Fibroblast of lung (primary cell): ENCODE results near the gene GGCT. TPM values are rescaled to one million over a fixed set of nuclear protein-coding genes. Genes with fewer than 3 reads are reported as not detected.
"Not testable (repeated sequence)": the region's sequence is repeated elsewhere in the genome, so short reads cannot be mapped to it uniquely, and the experiment has no call there.

Source experiments
- DNase-seq, 2 donors: peaks; one replicate each; pipeline versions ENCODE4 v3.0.0 to v3.0.0-alpha.2; 2010; ENCODE audit warnings: low read depth in 2 of 2
- H2AFZ ChIP-seq: 2 replicates; pipeline ENCODE4 v1.5.1; 2012; ENCODE audit warnings: low read length, control low read depth, inconsistent platforms
- H3K27ac ChIP-seq: 2 replicates; pipeline ENCODE4 v1.5.1; 2011; ENCODE audit warnings: low read length, control low read depth; ENCODE audit not compliant: insufficient read depth
- H3K27me3 ChIP-seq: 2 replicates; pipeline ENCODE4 v1.5.1; 2011; ENCODE audit warnings: mild to moderate bottlenecking, low read length; ENCODE audit not compliant: control insufficient read depth, insufficient read depth
- H3K36me3 ChIP-seq: 2 replicates; pipeline ENCODE4 v1.5.1; 2011; ENCODE audit warnings: low read length; ENCODE audit not compliant: control insufficient read depth, insufficient read depth
- H3K4me1 ChIP-seq: 2 replicates; pipeline ENCODE4 v1.5.1; 2011; ENCODE audit warnings: low read length; ENCODE audit not compliant: control insufficient read depth, insufficient read depth; ENCODE audit errors: extremely low read depth
- H3K4me2 ChIP-seq: 2 replicates; pipeline ENCODE4 v1.5.1; 2011; ENCODE audit warnings: low read length, control low read depth; ENCODE audit not compliant: insufficient read depth; ENCODE audit errors: extremely low read depth
- H3K4me3 ChIP-seq, 4 experiments: fragments of 200-600 bp in 1 of 4; sonication (generic) in 1 of 4; replicated peaks in 1 of 4; 2 replicates each; pipeline ENCODE4 v1.5.1; 2011 to 2016; ENCODE audit warnings: low read length in 4 of 4, low read depth in 3 of 4, mild to moderate bottlenecking in 3 of 4, control low read depth in 2 of 4, inconsistent platforms in 1 of 4, mixed read lengths in 1 of 4; ENCODE audit not compliant: insufficient read depth in 1 of 4; ENCODE audit errors: control extremely low read depth in 1 of 4
- H3K79me2 ChIP-seq: 2 replicates; pipeline ENCODE4 v1.5.1; 2012; ENCODE audit warnings: mild to moderate bottlenecking, low read length, inconsistent platforms; ENCODE audit not compliant: control insufficient read depth, insufficient read depth
- H3K9ac ChIP-seq: 2 replicates; pipeline ENCODE4 v1.5.1; 2011; ENCODE audit warnings: mild to moderate bottlenecking, low read length, control low read depth; ENCODE audit not compliant: insufficient read depth
- H3K9me3 ChIP-seq: 2 replicates; pipeline ENCODE4 v1.5.1; 2012; ENCODE audit warnings: low read depth, low read length; ENCODE audit not compliant: control insufficient read depth, insufficient read depth
- H4K20me1 ChIP-seq: 2 replicates; pipeline ENCODE4 v1.5.1; 2011; ENCODE audit warnings: low read length; ENCODE audit not compliant: control insufficient read depth, insufficient read depth; ENCODE audit errors: extremely low read depth
- EZH2 ChIP-seq: IDR thresholded peaks from 2 replicates; pipeline ENCODE4 v1.5.1; 2012; ENCODE audit warnings: low read length, control low read depth, mild to moderate bottlenecking; ENCODE audit errors: missing control alignments
- polyA plus RNA-seq, 2 donors: library from polyadenylated mRNA; depleted of rRNA in 1 of 2; stranded (reverse) in 1 of 2; unstranded in 1 of 2; fragments of >200 nt; gene quantifications; 2 replicates each; pipeline ENCODE4 v1.2.1, GENCODE V29; 2011 to 2012; ENCODE audit warnings: missing spikeins in 1 of 2
- total RNA-seq: library from RNA; depleted of rRNA; stranded (reverse); fragments of >200 nt; gene quantifications from 2 replicates; pipeline ENCODE4 v1.2.1, GENCODE V29; 2014
- TF ChIP-seq, protein P1 (sequence below), 2 donors: IDR thresholded peaks in 1 of 2; conservative IDR thresholded peaks in 1 of 2; 1 replicate in 1 of 2; 2 replicates in 1 of 2; pipeline ENCODE4 v1.5.1; 2011 to 2012; ENCODE audit warnings: low read length in 2 of 2, control low read depth in 1 of 2, inconsistent platforms in 1 of 2, low read depth in 1 of 2, mild to moderate bottlenecking in 1 of 2

The GGCT gene
- total and polyA plus RNA-seq, 2 donors (not counting 1 experiment from before 2014, with no cell fraction given) = 21.6 to 24.6 TPM

DNA sequence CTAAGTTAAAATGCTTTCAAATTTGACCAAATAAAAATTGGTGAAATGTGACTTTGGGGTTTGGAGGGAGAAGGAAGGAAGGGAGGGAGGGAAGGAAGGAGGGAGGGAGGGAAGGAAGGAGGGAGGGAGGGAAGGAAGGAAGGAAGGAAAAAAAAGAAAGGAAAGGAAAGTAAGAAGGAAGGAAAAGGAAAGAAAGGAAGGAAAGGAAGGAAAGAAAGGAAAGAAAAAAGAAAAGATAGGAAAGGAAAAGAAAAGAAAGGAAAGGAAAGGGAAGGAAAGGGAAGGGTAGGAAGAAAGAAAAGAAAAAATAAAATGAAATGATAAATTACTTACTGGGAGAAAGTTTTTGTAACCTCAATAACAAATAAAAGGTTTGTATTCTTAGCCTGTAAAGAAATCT, 24.1 kb upstream of the GGCT start:
- Histone ChIP-seq H3K4me2 (no peak overlapping the region), H3K4me3 (no peak overlapping the region), H3K36me3 (no peaks in the 10 kb centered on the region), H4K20me1 (no peaks in the 10 kb centered on the region), H3K4me1 (no peaks in the 10 kb centered on the region), H3K9me3 (no peaks in the 10 kb centered on the region), H3K9ac (no peak overlapping the region), H3K79me2 (no peaks in the 10 kb centered on the region), H2AFZ (no peak overlapping the region), H3K27me3 (no peaks in the 10 kb centered on the region), H3K27ac (no peak overlapping the region)
- no peak for TF ChIP-seq EZH2
- TF ChIP-seq, protein P1, sequence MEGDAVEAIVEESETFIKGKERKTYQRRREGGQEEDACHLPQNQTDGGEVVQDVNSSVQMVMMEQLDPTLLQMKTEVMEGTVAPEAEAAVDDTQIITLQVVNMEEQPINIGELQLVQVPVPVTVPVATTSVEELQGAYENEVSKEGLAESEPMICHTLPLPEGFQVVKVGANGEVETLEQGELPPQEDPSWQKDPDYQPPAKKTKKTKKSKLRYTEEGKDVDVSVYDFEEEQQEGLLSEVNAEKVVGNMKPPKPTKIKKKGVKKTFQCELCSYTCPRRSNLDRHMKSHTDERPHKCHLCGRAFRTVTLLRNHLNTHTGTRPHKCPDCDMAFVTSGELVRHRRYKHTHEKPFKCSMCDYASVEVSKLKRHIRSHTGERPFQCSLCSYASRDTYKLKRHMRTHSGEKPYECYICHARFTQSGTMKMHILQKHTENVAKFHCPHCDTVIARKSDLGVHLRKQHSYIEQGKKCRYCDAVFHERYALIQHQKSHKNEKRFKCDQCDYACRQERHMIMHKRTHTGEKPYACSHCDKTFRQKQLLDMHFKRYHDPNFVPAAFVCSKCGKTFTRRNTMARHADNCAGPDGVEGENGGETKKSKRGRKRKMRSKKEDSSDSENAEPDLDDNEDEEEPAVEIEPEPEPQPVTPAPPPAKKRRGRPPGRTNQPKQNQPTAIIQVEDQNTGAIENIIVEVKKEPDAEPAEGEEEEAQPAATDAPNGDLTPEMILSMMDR (conservative IDR thresholded peaks at IDR 0.05 in 1 of 2, IDR thresholded peaks at IDR 0.05 in 1 of 2; ENCODE audit: low read depth in 1 of 2, low read length in 2 of 2) = no peak
- no peak for DNase-seq

DNA sequence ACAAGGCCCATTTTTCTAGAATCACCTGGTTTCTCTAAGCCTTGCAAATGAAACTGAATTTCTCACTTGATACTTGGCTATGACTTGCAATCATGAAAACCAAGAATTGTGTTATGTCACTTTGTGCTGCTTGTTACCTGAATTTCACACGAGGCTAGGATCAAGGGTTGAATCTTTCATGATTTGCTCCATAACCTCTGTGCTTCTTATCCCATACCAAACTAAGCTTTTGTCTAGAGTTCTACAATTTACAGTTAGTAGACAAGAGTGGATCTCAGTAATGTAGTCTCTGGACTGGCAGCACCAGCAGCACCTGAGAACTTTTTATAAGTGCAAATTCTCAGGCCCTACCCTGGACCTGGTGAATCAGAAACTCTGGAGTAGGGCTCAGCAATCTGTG, 22.7 kb upstream of the GGCT start:
- H3K36me3 ChIP-seq, H3K9me3 ChIP-seq, DNase-seq, H3K27me3 ChIP-seq, H3K27ac ChIP-seq, H2AFZ ChIP-seq, H3K9ac ChIP-seq, H3K4me2 ChIP-seq, H3K4me3 ChIP-seq, H3K4me1 ChIP-seq, H3K79me2 ChIP-seq, H4K20me1 ChIP-seq: not testable (repeated sequence)

DNA sequence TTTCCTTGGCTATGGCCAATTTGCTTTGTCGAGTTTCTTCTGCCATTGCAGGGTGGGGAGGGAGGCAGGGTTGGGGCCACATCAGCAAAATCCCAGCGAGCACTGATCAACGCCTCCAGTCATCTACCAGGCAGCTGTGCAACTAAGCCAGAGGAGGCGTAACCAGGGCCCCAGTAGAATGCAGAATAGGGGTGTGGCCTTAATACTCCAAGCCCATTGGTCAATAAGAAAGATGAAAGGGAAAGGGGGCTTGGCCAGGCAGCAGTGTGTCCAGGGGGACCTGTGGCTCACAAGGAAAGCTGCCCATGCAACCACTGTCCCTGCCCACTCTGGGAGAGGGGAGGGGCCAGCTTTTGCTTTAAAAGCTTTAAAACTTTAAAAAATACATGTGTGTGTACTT, 21.5 kb upstream of the GGCT start:
- Histone ChIP-seq H2AFZ (no peak overlapping the region), H3K79me2 (no peaks in the 10 kb centered on the region), H3K4me3 (no peak overlapping the region), H3K27me3 (no peaks in the 10 kb centered on the region), H3K36me3 (no peaks in the 10 kb centered on the region), H3K4me1 (no peaks in the 10 kb centered on the region), H3K9me3 (no peaks in the 10 kb centered on the region), H3K27ac (no peak overlapping the region), H3K9ac (no peak overlapping the region), H3K4me2 (no peak overlapping the region), H4K20me1 (no peaks in the 10 kb centered on the region)
- TF ChIP-seq, protein P1 (conservative IDR thresholded peaks at IDR 0.05 in 1 of 2, IDR thresholded peaks at IDR 0.05 in 1 of 2; ENCODE audit: low read depth in 1 of 2, low read length in 2 of 2) = no peak
- TF ChIP-seq EZH2 = no peak
- no peak for DNase-seq
